SKM-1 (cell line): ENCODE measurements around the gene PDCD4.

Source experiments
- DNase-seq: peaks from one replicate; lab custom pipeline; 2025; ENCODE audit not compliant: unreplicated experiment; lab: John Stamatoyannopoulos, UW

The PDCD4 gene

GRCh38 chr10:110860576-110861241 lies 11.0 kb upstream of the PDCD4 start:
- DNase-seq, result no peak

GRCh38 chr10:110861476-110861875 lies 10.3 kb upstream of the PDCD4 start:
- no peak for DNase-seq

GRCh38 chr10:110861930-110862649 lies 9.6 kb upstream of the PDCD4 start:
- no peak for DNase-seq

GRCh38 chr10:110862961-110863360 lies 8.8 kb upstream of the PDCD4 start:
- DNase-seq, result no peak

GRCh38 chr10:110863361-110863760 lies 8.4 kb upstream of the PDCD4 start:
- no peak for DNase-seq

GRCh38 chr10:110863956-110864355 lies 7.8 kb upstream of the PDCD4 start:
- no peak for DNase-seq

GRCh38 chr10:110864662-110865140 lies 7.0 kb upstream of the PDCD4 start:
- DNase-seq, result no peak

GRCh38 chr10:110865186-110865808 lies 6.4 kb upstream of the PDCD4 start:
- DNase-seq, result no peak

- no peak for DNase-seq
These were observed 5.8 kb upstream of the PDCD4 start for GRCh38 chr10:110865809-110866482.

GRCh38 chr10:110867011-110867806 lies 4.5 kb upstream of the PDCD4 start:
- peak; percentile 67 for DNase-seq

- DNase-seq, result no peak
These were observed 3.8 kb upstream of the PDCD4 start for GRCh38 chr10:110867807-110868465.

GRCh38 chr10:110868981-110869380 lies 2.7 kb upstream of the PDCD4 start:
- DNase-seq, result no peak

- no peak for DNase-seq
These were observed 868 bp upstream of the PDCD4 start for GRCh38 chr10:110870823-110871297.

GRCh38 chr10:110872145-110872983 lies 636 bp downstream of the PDCD4 start:
- peak; percentile 73 for DNase-seq

GRCh38 chr10:110872984-110873923 lies 1.5 kb downstream of the PDCD4 start:
- DNase-seq, result no peak

- DNase-seq, result no peak
These were observed 2.2 kb downstream of the PDCD4 start for GRCh38 chr10:110873951-110874350.

- no peak for DNase-seq
These were observed 4.3 kb downstream of the PDCD4 start for GRCh38 chr10:110876000-110876399.

- DNase-seq, result no peak
These were observed 5.1 kb downstream of the PDCD4 start for GRCh38 chr10:110876788-110877187.
